A549 (cell line): ENCODE data around the gene AK8. TPM values are rescaled to one million over a fixed set of nuclear protein-coding genes. Genes with fewer than 3 reads are reported as not detected.

Experiments
- ATAC-seq, 2 experiments: fragments of 200-7000 bp in 1 of 2; fragments of >200 bp in 1 of 2; cut with Nextera tagmentation in 1 of 2; cut with Tn5 transposase in 1 of 2; 3 replicates each; pipeline versions ENCODE4 v1.8.0 to v1.9.1; 2018 to 2020; ENCODE audit warnings: mild to moderate bottlenecking in 1 of 2, moderate library complexity in 1 of 2
- CTCF ChIA-PET: fragments of 300-600 bp; sonication (Branson Sonifier 250); formaldehyde crosslinking; extraction: SDS; loops from one replicate; lab custom pipeline; 2021; ENCODE audit warnings: antibody characterized with exemption, inconsistent platforms; lab: Yijun Ruan, JAX
- POLR2A ChIA-PET: fragments of 350-600 bp; formaldehyde crosslinking; extraction: SDS; loops from one replicate; lab custom pipeline; 2021; ENCODE audit warnings: antibody characterized with exemption, inconsistent platforms; lab: Yijun Ruan, JAX
- DNase-seq, 2 experiments: peaks; one replicate each; pipeline versions ENCODE4 v3.0.0 to v3.0.0-alpha.2; 2011 to 2016; ENCODE audit warnings: low read depth in 1 of 2, low spot score in 1 of 2
- FAIRE-seq: peaks from 2 replicates; lab custom pipeline; 2011; peaks lifted over from hg19 to GRCh38; lab: Jason Lieb, UNC
- H3K27ac ChIP-seq, 2 experiments: fragments of >200 bp; sonication (Bioruptor Twin); formaldehyde crosslinking; 3 replicates each; pipeline ENCODE4 v1.5.1; 2016 to 2017
- H3K4me1 ChIP-seq: fragments of >200 bp; sonication (Bioruptor Twin); formaldehyde crosslinking; 3 replicates; pipeline ENCODE4 v1.6.1; 2016
- H3K4me2 ChIP-seq: fragments of >200 bp; sonication (Bioruptor Twin); formaldehyde crosslinking; 3 replicates; pipeline ENCODE4 v1.6.1; 2016
- H3K4me3 ChIP-seq: fragments of >200 bp; sonication (Bioruptor Twin); formaldehyde crosslinking; 3 replicates; pipeline ENCODE4 v1.5.1; 2016
- H3K9me3 ChIP-seq: fragments of >200 bp; sonication (Bioruptor Twin); formaldehyde crosslinking; 3 replicates; pipeline ENCODE4 v1.6.1; 2016
- BHLHE40 ChIP-seq: IDR thresholded peaks from 2 replicates; pipeline ENCODE4 v1.6.1; 2012; ENCODE audit warnings: low read depth, low read length, inconsistent platforms
- CHD2 ChIP-seq: fragments of 150-350 bp; IDR thresholded peaks from 2 replicates; pipeline ENCODE4 v1.6.1; 2014; ENCODE audit warnings: low read length; ENCODE audit not compliant: partially characterized antibody
- EP300 ChIP-seq, 2 experiments: fragments of >200 bp; sonication (Bioruptor Twin); formaldehyde crosslinking; IDR thresholded peaks; 2 replicates in 1 of 2; 3 replicates in 1 of 2; pipeline ENCODE4 v1.6.1; 2016 to 2017
- ESRRA ChIP-seq: fragments of 150-350 bp; IDR thresholded peaks from 2 replicates; pipeline ENCODE4 v1.6.1; 2014; ENCODE audit warnings: mild to moderate bottlenecking, low read length, borderline replicate concordance
- FOXS1 ChIP-seq: fragments of 250-450 bp; sonication (Bioruptor Pico); IDR thresholded peaks from 2 replicates; pipeline ENCODE4 v1.5.0; 2020; ENCODE audit warnings: mild to moderate bottlenecking, moderate library complexity
- HDAC2 ChIP-seq: fragments of 200-600 bp; sonication (generic); IDR thresholded peaks from 2 replicates; pipeline ENCODE4 v1.6.1; 2016
- HOXB13 ChIP-seq: fragments of 250-450 bp; sonication (Bioruptor Pico); IDR thresholded peaks from 2 replicates; pipeline ENCODE4 v1.5.0; 2020; ENCODE audit warnings: low read depth, mild to moderate bottlenecking, moderate library complexity
- HOXB5 ChIP-seq: fragments of 250-450 bp; sonication (Bioruptor Pico); IDR thresholded peaks from 2 replicates; pipeline ENCODE4 v1.5.0; 2020; ENCODE audit warnings: mild to moderate bottlenecking, moderate library complexity
- KDM1A ChIP-seq: fragments of 200-600 bp; sonication (generic); IDR thresholded peaks from 2 replicates; pipeline ENCODE4 v1.6.1; 2016; ENCODE audit warnings: low read depth, mild to moderate bottlenecking
- KDM5A ChIP-seq: fragments of 200-600 bp; sonication (generic); IDR thresholded peaks from 2 replicates; pipeline ENCODE4 v1.6.1; 2016; ENCODE audit warnings: antibody characterized with exemption, mild to moderate bottlenecking
- NFE2L2 ChIP-seq: fragments of 150-350 bp; conservative IDR thresholded peaks from 2 replicates; pipeline ENCODE4 v1.6.1; 2014; ENCODE audit warnings: low read length
- NPAS2 ChIP-seq: fragments of 250-450 bp; sonication (Bioruptor Pico); IDR thresholded peaks from 2 replicates; pipeline ENCODE4 v1.8.0; 2022; ENCODE audit warnings: mild to moderate bottlenecking, moderate library complexity, borderline replicate concordance
- RARB ChIP-seq: fragments of 250-450 bp; sonication (Bioruptor Pico); IDR thresholded peaks from 2 replicates; pipeline ENCODE4 v1.8.0; 2021; ENCODE audit warnings: mild to moderate bottlenecking, moderate library complexity
- REST ChIP-seq: fragments of 200-600 bp; sonication (generic); IDR thresholded peaks from 2 replicates; pipeline ENCODE4 v1.6.1; 2016; ENCODE audit warnings: antibody characterized with exemption, mild to moderate bottlenecking, moderate library complexity
- SMC3 ChIP-seq: fragments of >200 bp; sonication (Bioruptor Twin); formaldehyde crosslinking; IDR thresholded peaks from 3 replicates; pipeline ENCODE4 v1.6.1; 2018; ENCODE audit warnings: inconsistent platforms
- SREBF2 ChIP-seq: fragments of 450-650 bp; IDR thresholded peaks from 2 replicates; pipeline ENCODE4 v1.6.1; 2014; ENCODE audit warnings: mild to moderate bottlenecking, moderate library complexity
- TFCP2L1 ChIP-seq: fragments of 250-450 bp; sonication (Bioruptor Pico); IDR thresholded peaks from 2 replicates; pipeline ENCODE4 v1.5.0; 2021; ENCODE audit warnings: mild to moderate bottlenecking
- TP53 ChIP-seq: fragments of 250-450 bp; sonication (Bioruptor Pico); IDR thresholded peaks from 2 replicates; pipeline ENCODE4 v1.5.0; 2021; ENCODE audit warnings: mild to moderate bottlenecking, moderate library complexity
- ZC3H11A ChIP-seq: fragments of 450-650 bp; IDR thresholded peaks from 2 replicates; pipeline ENCODE4 v1.6.1; 2014; ENCODE audit warnings: antibody characterized with exemption, mild to moderate bottlenecking
- ZFP36 ChIP-seq: fragments of 450-650 bp; IDR thresholded peaks from 2 replicates; pipeline ENCODE4 v1.6.1; 2014; ENCODE audit warnings: borderline replicate concordance; ENCODE audit not compliant: partially characterized antibody
- ZNF302 ChIP-seq: fragments of 250-450 bp; sonication (Bioruptor Pico); IDR thresholded peaks from 2 replicates; pipeline ENCODE4 v1.9.0; 2021; ENCODE audit warnings: inconsistent platforms, mild to moderate bottlenecking, moderate library complexity
- ZSCAN20 ChIP-seq: fragments of 250-450 bp; sonication (Bioruptor Pico); IDR thresholded peaks from 2 replicates; pipeline ENCODE4 v1.8.0; 2022; ENCODE audit warnings: mild to moderate bottlenecking, moderate library complexity
- WGBS: methylation state at CpG from one replicate; pipeline ENCODE4 v1.1.6; 2017; ENCODE audit errors: missing lambda C conversion rate; 5-methylcytosine and 5-hydroxymethylcytosine counted together
- polyA plus RNA-seq, 4 experiments: library from polyadenylated mRNA; depleted of rRNA in 3 of 4; stranded (reverse); fragments of >200 nt; fragmentation: RNase III in 1 of 4; extraction: RNeasy Plus Mini Kit Qiagen cat#74134 plus additional on column Dnase treatment in 1 of 4; gene quantifications; 2 replicates in 3 of 4; 3 replicates in 1 of 4; pipeline ENCODE4 v1.2.3, GENCODE V29; 2011 to 2017
- TF ChIP-seq, protein P1 (sequence below): fragments of >200 bp; sonication (Bioruptor Twin); formaldehyde crosslinking; IDR thresholded peaks from 3 replicates; pipeline ENCODE4 v1.6.1; 2016
- TF ChIP-seq, protein P2 (sequence below): fragments of 450-650 bp; IDR thresholded peaks from 2 replicates; pipeline ENCODE4 v1.6.1; 2014; ENCODE audit warnings: antibody characterized with exemption

Gene AK8
- polyA plus RNA-seq, 2 of the 4 experiments (the other 2 are of a cell fraction): 0.61 to 0.63 TPM

- DNase-seq: no peak
- H3K4me2 ChIP-seq: no peak overlapping the region
- TF ChIP-seq KDM5A (no peak), ZSCAN20 (no peak), FOXS1 (no peak), ZC3H11A (no peak), NPAS2 (CRISPR knock-in tag) (no peak), KDM1A (no peak), EP300 (IDR thresholded peaks at IDR 0.05) (no peak), HOXB5 (CRISPR knock-in tag) (no peak), CHD2 (no peak), NFE2L2 (no peak), RARB (CRISPR knock-in tag) (no peak)
- TF ChIP-seq, protein P1, sequence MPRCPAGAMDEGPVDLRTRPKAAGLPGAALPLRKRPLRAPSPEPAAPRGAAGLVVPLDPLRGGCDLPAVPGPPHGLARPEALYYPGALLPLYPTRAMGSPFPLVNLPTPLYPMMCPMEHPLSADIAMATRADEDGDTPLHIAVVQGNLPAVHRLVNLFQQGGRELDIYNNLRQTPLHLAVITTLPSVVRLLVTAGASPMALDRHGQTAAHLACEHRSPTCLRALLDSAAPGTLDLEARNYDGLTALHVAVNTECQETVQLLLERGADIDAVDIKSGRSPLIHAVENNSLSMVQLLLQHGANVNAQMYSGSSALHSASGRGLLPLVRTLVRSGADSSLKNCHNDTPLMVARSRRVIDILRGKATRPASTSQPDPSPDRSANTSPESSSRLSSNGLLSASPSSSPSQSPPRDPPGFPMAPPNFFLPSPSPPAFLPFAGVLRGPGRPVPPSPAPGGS: no peak
- TF ChIP-seq, all 56 proteins: peak for 0
- CTCF ChIA-PET: no interaction called here
- Histone ChIP-seq H3K27ac (no peak overlapping the region), H3K4me3 (no peak overlapping the region), H3K4me1 (no peaks in the 10 kb centered on the region), H3K9me3 (no peaks in the 10 kb centered on the region)
- POLR2A ChIA-PET: no interaction called here
- ATAC-seq (no peak), FAIRE-seq (no peak)
- WGBS: 67% methylated on average over 3 of the region's 4 CpGs
Measured at GRCh38 chr9:132723809-132724208, 154.3 kb downstream of the AK8 start.

DNA sequence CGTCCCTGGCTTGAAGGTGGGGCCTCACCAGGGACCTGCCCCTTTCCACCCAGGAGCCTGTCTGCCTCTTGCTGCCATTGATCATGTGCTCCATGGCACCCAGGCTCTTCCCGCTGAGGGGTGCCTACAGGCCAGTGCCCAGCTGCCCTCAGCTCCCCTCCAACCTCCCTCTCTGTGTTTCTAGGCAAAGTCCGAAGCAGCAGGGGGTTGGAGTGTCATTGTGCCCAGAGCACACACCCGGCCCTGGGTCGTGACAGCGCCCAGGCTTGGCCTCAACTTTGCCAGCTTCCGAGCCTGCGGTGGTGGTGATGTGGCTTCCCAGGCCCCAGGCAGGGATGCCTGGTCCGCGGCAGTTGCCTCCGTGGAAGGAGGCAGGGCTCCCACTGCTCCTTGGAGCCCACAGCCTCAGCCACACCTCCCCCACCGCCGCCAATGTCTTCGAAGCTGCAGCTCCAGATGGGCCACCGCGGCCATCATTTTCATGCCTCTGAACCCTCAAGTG is 155.5 kb downstream of the AK8 start:
- Histone ChIP-seq H3K4me2 (no peak overlapping the region), H3K4me1 (no peaks in the 10 kb centered on the region), H3K9me3 (no peaks in the 10 kb centered on the region), H3K27ac (no peak overlapping the region), H3K4me3 (no peak overlapping the region)
- DNase-seq (no peak), FAIRE-seq (no peak), ATAC-seq (no peak; a peak in 1 of 6 replicates)
- ChIA-PET POLR2A (no interaction called here), CTCF (interaction anchor here (0.9 kb wide), 1 partner anchor 80 kb away, joined by 4 read pairs; no protein-coding TSS in a partner anchor)
- WGBS: 61% methylated on average over 10 of the region's 16 CpGs
- TF ChIP-seq HOXB13 (CRISPR knock-in tag) (no peak), NPAS2 (CRISPR knock-in tag) (no peak), ZNF302 (CRISPR knock-in tag) (no peak), SMC3 (no peak), EP300 (IDR thresholded peaks at IDR 0.05) (no peak), TFCP2L1 (CRISPR knock-in tag) (no peak), HDAC2 (no peak), SREBF2 (no peak), TP53 (CRISPR knock-in tag) (no peak), REST (no peak), ESRRA (no peak), ZC3H11A (no peak), BHLHE40 (no peak), ZFP36 (no peak)
- TF ChIP-seq, protein P2, sequence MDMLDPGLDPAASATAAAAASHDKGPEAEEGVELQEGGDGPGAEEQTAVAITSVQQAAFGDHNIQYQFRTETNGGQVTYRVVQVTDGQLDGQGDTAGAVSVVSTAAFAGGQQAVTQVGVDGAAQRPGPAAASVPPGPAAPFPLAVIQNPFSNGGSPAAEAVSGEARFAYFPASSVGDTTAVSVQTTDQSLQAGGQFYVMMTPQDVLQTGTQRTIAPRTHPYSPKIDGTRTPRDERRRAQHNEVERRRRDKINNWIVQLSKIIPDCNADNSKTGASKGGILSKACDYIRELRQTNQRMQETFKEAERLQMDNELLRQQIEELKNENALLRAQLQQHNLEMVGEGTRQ: no peak
